ENCODE data around the gene SELL. TPM values are rescaled to one million over a fixed set of nuclear protein-coding genes. Genes with fewer than 3 reads are reported as not detected.
"Not testable (repeated sequence)": the region's sequence is repeated elsewhere in the genome, so short reads cannot be mapped to it uniquely, and the experiment has no call there.

SELL gene
- total RNA-seq, 2 donors from 2014 or later, result 0.74 to 2.2 TPM

GRCh38 chr1:169722779-169723178 is 11.4 kb upstream of the SELL start:
- H3K27ac ChIP-seq, result no peak overlapping the region
- no peaks in the 10 kb centered on the region for H3K9me3 ChIP-seq

GRCh38 chr1:169715100-169715499 is 3.7 kb upstream of the SELL start:
- H3K9me3 ChIP-seq; DNase-seq (ENCODE audit: low spot score); H3K4me1 ChIP-seq; H3K27me3 ChIP-seq; H3K36me3 ChIP-seq; H3K4me3 ChIP-seq; H3K27ac ChIP-seq: not testable (repeated sequence)

More at GRCh38 chr1:169722779-169723178, 11.4 kb upstream of the SELL start:
- Histone ChIP-seq H3K27me3 (no peaks in the 10 kb centered on the region), H3K4me3 (no peak overlapping the region), H3K4me1 (no peaks in the 10 kb centered on the region), H3K36me3 (no peaks in the 10 kb centered on the region)
- no peak for DNase-seq (ENCODE audit: low spot score)
- no peak for TF ChIP-seq CTCF (IDR thresholded peaks at IDR 0.05)

GRCh38 chr1:169713090-169713489 is 1.7 kb upstream of the SELL start:
- H3K27ac ChIP-seq; H3K36me3 ChIP-seq; H3K4me1 ChIP-seq; DNase-seq (ENCODE audit: low spot score); H3K9me3 ChIP-seq; H3K27me3 ChIP-seq; H3K4me3 ChIP-seq: not testable (repeated sequence)

- Histone ChIP-seq H3K36me3 (no peaks in the 10 kb centered on the region), H3K9me3 (peaks cover 0 to 5% of the 10 kb centered on the region in 2 donors), H3K4me1 (peaks cover 0 to 10% of the 10 kb centered on the region in 2 donors), H3K27me3 (no peaks in the 10 kb centered on the region), H3K27ac (no peak overlapping the region), H3K4me3 (no peak overlapping the region)
- DNase-seq (ENCODE audit: low spot score), result no peak
- peak; percentile 5 to 6 for TF ChIP-seq CTCF (IDR thresholded peaks at IDR 0.05)
Measured at GRCh38 chr1:169712309-169712631, 850 bp upstream of the SELL start.

- H3K36me3 ChIP-seq, result no peaks in the 10 kb centered on the region
- no peak for DNase-seq (ENCODE audit: low spot score)
- peaks cover 0 to 10% of the 10 kb centered on the region in 2 donors for H3K4me1 ChIP-seq
- TF ChIP-seq CTCF (IDR thresholded peaks at IDR 0.05), result no peak
- H3K4me3 ChIP-seq, result no peak overlapping the region
- no peak overlapping the region for H3K27ac ChIP-seq
- H3K27me3 ChIP-seq, result no peaks in the 10 kb centered on the region
- H3K9me3 ChIP-seq, result no peaks in the 10 kb centered on the region
Measured at GRCh38 chr1:169708647-169709046, 2.8 kb downstream of the SELL start.

- H3K9me3 ChIP-seq, result no peaks in the 10 kb centered on the region
- no peaks in the 10 kb centered on the region for H3K27me3 ChIP-seq
- no peak overlapping the region for H3K4me3 ChIP-seq
- peaks cover 0 to 10% of the 10 kb centered on the region in 2 donors for H3K4me1 ChIP-seq
- no peaks in the 10 kb centered on the region for H3K36me3 ChIP-seq
- no peak overlapping the region for H3K27ac ChIP-seq
- no peak for DNase-seq (ENCODE audit: low spot score)
- no peak for TF ChIP-seq CTCF (IDR thresholded peaks at IDR 0.05)
Measured at GRCh38 chr1:169707912-169708604, 3.4 kb downstream of the SELL start.

GRCh38 chr1:169704797-169705196 is 6.6 kb downstream of the SELL start:
- H3K27ac ChIP-seq, result no peak overlapping the region
- H3K4me1 ChIP-seq, result no peaks in the 10 kb centered on the region
- DNase-seq (ENCODE audit: low spot score), result no peak
- no peaks in the 10 kb centered on the region for H3K27me3 ChIP-seq
- H3K9me3 ChIP-seq, result no peaks in the 10 kb centered on the region
- H3K36me3 ChIP-seq, result no peaks in the 10 kb centered on the region
- H3K4me3 ChIP-seq, result no peak overlapping the region
- TF ChIP-seq CTCF (IDR thresholded peaks at IDR 0.05), result no peak
